ENCODE measurements around the gene HK1.

The HK1 gene

DNA sequence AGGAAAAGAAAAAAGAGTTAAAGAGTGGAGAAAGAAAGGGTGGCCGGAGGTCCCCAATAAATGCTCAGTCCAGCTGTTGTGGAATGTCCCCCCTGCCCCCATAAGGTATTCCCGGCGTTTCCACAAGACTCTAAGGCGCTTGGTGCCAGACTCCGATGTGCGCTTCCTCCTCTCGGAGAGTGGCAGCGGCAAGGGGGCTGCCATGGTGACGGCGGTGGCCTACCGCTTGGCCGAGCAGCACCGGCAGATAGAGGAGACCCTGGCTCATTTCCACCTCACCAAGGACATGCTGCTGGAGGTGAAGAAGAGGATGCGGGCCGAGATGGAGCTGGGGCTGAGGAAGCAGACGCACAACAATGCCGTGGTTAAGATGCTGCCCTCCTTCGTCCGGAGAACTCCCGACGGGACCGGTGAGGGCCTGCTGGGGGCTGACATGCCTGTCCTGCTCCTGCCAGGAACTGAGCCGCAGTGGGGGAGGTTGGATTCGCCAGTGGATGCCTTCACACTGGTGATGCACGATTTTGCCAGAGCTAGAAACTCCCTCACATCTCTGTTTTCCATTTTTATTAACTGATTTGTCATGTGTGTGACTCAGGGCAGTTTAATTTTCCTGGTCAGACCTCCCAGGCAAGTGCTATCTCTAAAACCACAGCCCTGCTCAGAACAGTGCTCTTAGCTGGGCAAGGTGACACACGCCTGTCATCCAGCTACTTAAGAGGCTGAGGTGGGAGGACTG lies 104.3 kb downstream of the HK1 start:
- DNase-seq = no peak

DNA sequence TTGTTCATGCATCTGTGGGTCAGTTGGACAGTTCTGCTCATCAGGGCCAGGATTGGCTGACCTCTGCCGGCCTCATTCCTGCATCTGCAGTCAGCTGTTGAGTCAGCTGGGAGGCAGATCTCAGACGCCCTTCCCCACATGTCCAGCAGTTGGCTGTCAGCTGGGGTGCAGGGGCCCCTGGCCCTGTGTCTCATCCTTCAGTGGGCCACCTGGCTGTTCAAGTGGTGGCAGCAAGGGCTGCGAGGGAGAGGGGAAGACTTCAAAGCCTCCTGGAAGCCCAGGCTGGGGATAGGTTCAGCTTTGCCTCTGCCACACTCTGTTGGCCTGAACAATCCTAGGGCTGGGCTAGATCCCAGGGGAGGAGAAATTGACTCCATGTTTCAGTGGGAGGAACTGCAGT lies 105.3 kb downstream of the HK1 start:
- DNase-seq = no peak

DNA sequence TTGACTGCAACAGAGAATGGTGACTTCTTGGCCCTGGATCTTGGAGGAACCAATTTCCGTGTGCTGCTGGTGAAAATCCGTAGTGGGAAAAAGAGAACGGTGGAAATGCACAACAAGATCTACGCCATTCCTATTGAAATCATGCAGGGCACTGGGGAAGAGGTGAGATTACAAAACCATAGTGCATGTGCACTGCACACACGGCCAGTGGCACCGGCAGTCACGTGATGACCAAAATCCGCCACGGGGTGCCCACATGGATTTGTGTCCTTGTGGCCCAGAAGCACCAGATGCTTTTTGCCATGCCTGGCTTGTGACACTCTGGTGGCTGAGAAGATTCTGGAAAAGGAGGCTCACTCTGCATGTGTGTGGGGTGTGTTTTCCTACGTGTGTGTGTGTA lies 106.0 kb downstream of the HK1 start:
- DNase-seq = no peak

DNA sequence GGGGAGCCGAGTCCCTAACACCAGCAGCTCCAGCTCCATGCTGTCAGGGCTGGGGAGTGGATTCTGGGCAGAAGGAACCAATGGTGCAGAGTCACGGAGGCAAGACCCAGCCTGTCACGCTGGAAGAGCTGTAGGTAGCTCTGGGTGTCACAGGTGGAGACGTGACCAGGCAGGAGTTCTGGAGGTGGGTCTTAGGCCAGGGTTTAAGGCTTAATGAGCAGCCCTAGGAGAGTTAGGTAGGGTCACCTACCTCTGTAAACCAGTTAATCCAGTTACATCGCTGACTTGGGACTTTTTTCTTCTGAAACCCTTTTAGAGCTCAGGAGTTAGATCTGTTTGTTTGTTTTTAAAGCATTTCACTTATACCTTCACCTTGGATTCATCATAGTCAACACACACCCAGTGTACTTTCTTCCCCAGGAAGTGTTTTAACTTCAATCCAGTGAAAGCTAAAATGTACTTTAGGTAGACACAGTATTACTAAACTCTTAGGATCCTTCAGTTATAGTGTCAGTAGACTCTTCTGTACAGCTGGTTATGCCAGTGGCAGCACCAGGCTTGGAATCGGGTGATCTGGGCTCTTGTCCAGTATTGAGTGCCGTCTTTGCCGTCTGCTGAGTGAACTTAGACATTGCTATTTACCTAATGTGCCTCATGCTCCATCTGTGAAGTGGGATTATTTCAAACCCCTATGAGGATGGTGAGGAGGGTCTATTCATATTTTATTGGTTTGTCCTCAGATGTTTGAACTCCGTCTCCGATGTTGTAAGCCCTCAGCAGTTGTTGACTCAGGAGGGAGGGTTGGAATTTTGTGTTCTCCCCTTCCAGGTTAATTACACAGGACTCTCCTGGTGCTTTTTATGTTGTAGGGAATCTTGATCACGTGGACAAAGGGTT lies 107.4 kb downstream of the HK1 start:
- no peak for DNase-seq

DNA sequence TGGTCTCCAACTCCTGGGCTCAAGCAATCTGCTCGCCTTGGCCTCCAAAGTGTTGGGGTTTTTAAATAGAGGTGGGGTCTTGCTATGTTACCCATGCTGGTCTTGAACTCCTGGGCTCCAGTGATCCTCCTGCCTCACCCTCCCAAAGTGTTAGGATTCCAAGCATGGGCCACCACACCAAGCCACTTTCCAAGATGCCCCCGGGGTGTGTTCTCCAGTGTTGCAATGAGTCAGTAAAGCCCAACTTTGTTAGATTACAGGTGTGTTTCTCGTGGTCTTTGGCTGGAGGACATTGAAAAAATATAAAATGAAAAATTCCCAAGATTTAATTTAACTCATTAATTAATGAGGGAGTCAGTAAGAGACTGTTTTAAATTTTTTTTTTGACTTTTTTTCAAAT lies 109.2 kb downstream of the HK1 start:
- no peak for DNase-seq

DNA sequence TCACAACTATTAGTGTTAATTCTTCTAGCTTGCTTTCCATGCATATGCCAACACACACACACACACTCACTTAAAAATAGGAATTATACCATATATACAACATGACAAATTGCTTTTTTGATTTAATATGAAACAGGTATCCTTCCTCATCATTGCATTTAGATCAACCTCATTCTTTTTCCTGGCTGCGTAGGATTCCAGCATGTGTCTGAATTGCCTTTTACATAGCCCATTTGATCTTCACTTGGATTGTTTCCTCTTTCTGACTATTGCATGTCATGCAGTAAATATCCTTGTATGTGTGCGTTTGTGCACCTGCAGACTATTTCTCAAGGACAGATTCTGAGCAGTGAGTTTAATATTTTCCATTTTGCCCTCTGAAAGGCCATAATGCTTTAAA lies 110.2 kb downstream of the HK1 start:
- DNase-seq = no peak

DNA sequence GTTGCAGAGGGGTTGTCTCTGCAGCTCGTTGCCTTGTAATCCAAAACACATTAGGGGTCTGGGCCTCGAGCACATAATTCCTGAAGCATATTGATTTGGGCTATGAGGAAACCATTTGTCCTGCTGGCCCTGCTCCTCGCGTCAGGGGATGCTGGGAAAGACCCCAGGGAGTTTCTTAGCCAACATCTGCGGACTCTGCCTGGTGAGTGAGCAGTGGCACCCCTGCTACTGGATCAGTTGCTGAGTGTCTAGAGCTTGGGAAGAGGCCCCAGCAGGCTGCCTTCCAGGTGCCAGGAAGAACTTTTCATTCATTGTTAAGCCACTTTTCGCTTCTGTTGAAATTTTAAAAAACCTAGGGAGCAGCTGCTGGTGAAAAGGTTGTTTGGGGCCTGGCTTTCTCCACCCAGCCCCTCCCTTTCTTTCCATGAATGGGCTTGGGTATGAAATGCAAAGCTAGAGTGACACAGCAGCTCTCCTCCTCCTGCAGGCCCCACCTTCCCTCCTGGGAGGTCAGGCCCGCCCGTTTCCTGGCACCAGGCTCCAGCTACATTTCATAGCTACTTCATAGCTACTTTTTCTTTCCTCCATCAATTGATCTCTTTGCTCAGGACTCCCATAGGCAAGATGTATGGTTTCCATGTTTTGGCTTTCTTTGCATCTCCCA lies 111.7 kb downstream of the HK1 start:
- no peak for DNase-seq

DNA sequence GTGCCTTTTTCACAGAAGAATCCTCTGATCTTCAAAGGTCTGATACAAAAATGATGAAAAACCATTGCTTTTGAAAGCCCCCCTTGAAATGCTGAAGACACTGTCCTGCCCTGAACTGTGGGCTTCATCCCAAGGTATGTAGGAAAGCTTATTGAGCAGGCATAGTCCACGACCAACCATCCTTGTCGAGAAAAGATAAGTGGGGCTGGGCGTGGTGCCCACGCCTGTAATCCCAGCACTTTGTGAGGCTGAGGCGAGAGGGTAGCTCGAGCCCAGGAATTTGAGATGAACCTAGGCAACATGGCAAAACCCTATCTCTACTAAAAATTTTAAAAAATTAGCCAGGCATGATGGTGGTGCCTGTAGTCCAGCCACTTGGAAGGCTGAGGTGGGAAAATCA lies 112.9 kb downstream of the HK1 start:
- no peak for DNase-seq

DNA sequence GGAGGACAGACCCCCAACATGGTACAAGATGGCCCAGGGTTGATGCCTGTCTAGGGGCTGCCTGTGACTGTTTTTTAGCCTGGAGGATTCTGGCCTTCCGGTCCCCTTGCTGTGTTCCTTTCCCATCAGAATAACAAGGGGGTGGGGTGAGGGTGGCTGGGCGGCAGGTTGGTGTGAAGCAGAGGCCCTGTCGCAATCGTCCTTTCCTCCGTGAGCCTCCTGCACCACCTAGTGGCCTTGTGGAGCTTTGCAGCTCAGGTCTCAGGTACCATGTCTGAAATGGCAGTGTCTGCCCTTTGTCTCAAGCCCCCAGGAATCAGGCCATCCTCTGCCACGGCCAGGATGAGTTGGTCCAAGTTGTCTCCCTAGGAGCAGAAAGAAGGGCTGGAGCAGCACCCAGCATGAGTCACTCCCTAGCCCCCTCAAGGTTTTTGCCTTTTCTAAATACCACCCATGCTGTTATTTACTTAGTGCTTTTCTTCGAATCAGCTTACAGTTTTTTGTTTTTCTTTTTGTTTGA lies 114.2 kb downstream of the HK1 start:
- DNase-seq = peak; percentile 77

DNA sequence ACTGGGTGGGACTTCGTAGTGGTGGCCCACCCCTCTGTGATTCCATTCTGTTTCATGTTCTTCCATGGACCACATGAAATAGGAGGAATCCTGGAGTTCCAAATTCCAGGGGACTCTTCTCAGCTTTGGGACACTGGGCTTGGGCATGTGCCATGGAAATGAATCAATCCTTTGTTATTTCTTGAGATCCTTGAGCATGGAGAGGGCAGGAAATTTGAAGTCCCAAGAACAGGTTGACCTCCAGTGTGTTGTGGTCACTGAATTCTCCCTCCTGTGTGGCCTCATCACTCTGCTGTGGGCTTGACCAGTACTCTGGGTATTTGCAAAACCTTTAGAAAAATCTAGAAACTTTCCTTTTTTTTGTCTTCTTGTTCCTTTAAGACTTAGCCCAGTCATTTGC lies 115.7 kb downstream of the HK1 start:
- no peak for DNase-seq

DNA sequence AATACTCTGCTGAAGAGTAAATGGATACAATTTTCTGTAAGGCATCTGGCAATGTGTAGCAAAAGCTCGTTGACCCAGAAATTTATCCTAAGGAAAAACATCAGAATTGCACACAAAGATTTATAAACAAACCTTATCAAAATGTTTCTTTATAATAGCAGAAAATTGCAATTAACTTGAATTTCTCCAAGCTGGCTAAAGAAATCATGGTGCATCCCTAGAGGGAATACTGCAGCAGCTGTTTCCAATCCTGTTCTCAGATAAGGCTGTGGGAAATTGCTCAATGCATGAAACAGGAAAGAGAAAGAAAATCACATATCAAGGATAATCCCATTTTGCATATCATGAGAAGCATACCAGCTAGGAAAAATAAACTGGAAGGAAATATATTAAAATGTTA lies 119.7 kb downstream of the HK1 start:
- DNase-seq = no peak

DNA sequence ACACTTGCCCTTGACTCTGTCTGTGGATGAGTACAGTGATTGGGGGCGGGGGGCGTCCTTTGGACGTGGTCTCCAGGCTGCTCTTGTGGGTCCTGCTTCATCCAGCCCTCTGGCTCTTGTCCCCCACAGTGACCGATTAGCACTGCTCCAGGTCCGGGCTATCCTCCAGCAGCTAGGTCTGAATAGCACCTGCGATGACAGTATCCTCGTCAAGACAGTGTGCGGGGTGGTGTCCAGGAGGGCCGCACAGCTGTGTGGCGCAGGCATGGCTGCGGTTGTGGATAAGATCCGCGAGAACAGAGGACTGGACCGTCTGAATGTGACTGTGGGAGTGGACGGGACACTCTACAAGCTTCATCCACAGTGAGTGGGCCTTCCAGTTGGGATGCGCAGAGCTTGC lies 120.2 kb downstream of the HK1 start:
- no peak for DNase-seq

DNA sequence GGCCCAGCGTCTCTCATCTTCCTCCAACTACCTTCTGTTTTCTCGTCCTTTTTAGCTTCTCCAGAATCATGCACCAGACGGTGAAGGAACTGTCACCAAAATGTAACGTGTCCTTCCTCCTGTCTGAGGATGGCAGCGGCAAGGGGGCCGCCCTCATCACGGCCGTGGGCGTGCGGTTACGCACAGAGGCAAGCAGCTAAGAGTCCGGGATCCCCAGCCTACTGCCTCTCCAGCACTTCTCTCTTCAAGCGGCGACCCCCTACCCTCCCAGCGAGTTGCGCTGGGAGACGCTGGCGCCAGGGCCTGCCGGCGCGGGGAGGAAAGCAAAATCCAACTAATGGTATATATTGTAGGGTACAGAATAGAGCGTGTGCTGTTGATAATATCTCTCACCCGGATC lies 122.6 kb downstream of the HK1 start:
- no peak for DNase-seq

DNA sequence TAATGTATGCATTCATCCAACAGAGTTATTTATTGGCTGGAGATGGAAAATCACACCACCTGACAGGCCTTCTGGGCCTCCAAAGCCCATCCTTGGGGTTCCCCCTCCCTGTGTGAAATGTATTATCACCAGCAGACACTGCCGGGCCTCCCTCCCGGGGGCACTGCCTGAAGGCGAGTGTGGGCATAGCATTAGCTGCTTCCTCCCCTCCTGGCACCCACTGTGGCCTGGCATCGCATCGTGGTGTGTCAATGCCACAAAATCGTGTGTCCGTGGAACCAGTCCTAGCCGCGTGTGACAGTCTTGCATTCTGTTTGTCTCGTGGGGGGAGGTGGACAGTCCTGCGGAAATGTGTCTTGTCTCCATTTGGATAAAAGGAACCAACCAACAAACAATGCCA lies 123.1 kb downstream of the HK1 start:
- DNase-seq = no peak

DNA sequence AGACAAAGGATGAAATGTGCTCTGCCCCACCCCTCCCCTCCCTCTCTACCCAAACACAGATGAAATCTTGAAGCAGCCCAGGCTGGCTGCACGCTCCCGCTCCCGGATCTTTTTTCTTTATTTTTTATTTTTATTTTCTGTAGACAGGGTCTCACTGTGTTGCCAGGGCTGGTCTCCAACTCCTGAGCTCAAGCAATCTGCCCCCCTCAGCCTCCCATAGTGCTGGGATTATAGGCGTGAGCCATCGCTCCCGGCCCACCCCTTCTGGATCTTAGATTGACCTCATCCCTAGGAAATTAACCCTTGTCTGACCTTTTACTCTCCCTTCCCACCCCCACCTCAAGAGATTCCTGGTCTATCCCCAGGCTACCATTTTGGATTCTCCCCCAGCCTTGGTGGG lies 124.1 kb downstream of the HK1 start:
- DNase-seq = no peak

DNA sequence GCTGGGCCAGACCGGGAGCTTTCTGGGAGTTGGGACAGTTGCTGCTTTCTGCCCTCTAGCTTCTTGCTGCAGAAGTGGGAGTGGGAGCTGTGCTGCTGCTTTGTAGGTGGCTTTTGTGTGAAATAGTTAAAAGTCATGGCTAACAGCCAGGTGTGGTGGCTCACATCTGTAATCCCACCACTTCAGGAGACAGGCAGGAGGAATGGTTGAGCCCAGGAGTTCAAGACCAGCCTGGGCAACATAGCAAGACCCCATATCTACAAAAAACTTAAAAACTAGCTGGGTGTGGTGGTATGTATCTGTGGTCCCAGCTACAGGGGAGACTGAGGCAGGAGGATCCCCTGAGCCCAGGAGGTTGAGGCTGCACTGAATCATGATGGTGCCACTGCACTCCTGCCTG lies 124.8 kb downstream of the HK1 start:
- DNase-seq = no peak

DNA sequence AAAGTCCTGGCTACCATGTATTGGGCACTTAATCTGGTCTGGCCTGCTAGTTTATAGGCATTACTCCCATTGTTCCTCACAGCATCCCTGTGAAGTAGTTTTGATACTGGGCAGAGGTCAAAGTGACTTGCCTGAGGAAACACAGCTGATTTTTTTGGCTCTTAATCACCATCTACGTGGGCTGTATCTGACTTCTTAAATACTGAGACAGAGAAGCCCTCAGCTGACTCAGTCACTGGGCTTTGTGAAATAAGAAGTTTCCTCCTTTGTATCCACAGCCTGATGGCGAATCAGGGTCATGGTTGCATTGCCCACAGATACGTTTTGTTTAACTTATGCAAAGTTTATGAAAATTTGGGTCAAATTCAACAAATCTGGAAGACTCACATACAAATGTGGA lies 125.2 kb downstream of the HK1 start:
- no peak for DNase-seq

DNA sequence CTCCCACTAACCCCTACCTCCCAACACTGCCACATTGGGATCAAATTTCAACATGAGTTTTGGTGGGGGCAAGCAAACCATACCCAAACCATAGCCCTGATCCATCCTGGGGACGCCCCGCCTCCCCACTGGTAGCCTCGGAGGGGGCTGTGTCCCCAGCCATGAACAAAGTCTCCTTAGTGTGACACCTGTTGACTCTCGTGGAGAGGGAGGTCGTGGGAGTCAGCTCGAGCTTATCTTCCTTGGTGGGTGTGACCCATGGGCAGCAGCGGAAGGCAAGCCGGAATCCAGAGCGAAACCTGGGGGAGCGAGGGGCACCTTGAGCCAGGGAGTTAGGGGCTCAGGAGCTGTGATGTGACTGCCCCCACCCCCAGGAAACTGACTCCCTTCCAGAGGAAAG lies 126.5 kb downstream of the HK1 start:
- DNase-seq = no peak

DNA sequence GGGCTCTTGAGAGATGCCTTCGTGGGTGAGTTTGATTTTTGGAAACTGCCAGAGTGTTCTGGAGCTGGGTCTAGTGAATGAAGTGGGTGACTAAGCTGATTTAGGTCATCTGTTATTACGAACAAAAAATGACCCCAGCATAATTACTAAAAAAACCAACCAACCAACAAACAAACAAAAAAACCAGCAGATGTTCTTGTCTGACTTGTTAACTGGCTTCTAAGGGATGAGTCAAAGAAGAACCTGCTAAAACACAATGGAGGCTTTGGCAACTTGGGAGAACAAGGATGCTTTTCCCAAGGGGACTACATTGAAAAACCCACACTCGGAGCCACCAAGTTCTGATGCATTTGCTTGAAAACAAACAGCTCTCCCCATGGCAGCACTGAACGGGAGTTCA lies 126.9 kb downstream of the HK1 start:
- DNase-seq = no peak

DNA sequence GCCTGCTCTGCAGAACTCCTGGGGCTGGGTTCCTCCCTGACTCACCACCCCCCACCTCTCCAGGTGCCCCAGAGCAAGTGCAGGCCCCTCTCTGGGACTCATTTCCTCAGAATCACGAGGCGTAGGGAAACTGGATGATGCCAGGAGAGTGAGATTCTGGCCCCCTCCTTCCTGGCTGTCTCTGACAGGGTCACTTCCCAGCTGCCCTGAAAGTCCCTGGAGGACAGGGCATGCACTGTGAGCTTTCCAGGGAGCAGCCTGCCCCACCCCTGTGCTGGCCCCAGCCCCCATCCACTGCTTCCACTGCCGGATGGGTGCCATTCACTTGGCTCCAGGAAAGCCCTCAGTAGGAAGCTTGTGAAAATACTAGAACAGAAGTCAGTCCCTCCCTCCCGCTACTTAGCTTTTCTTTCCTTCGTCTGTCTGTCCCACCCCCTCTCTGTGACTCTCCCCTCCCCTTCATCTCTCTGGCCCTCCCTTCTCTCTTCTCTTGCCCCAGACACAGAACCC lies 128.1 kb downstream of the HK1 start:
- DNase-seq = no peak

DNA sequence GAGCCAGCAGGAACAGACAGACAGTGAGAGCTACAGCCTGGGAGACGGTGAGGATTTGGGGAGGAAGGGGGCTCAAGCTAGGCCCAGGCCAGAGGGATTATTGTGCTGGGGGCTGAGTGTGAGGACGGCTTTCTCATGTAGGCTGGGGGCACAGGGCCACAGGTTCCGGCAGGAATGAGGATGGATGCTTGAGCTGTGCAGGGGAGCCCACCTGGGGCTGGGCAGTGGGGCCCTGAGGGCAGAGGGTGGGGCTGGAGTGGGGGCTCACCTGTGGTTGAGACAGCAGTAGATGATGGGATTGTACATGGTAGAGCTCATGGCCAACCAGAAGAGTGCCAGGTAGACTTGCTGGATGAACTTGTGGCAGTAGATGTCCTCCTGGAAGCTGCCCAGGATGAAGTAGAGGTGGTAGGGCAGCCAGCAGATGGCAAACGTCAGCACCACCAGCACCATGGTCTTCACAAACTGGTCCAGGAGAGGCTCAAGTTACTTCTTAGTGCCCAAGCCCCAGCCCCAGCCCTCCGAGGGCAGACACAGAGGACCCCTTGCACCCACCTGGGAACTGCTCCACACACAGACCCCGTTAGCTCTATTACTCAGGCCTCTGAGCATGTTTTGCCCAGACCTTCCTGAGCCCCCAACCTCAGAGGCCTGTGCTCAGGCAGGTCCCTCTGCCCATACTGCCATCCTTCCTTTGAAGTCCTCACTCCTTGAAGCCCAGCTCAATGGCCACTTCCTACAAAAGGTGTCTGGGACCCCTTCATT lies 128.7 kb downstream of the HK1 start:
- DNase-seq = no peak

DNA sequence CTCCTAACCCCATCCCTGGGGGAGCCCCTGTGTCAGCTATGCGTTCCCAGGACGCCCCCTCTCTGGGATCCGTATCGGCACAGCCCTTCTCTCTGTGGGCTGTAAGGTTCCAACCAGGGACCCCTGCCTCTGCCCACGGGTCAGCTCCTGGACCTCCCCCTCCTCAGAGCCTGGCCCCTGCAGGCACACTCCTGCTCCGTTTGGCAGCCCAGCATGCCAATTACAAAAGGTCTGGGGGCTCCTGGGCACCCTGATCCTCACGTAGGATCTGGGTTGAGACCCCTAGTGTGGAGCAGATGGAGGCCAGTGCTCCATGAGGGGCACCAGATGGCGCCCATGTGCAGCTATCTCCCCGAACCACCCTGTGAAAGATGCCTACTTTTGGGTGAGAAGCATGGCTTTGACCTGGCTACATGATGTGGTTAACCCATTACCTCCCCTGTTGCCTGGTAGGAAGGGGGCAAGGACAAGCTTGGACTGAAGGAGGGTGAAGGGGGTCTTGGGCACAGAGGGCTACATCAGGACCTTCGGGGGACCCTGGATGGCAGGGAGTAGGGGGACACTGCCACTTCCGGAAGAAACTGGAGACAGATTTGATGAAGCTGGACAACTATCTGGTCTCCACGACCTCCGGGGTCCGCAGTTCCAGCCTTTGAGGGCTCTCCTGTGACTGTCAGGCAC lies 129.5 kb downstream of the HK1 start:
- no peak for DNase-seq
